Fibroblast of pulmonary artery (primary cell): ENCODE results near the gene MYBPHL.

Experiments used
- DNase-seq: peaks from one replicate; pipeline ENCODE4 v3.0.0-alpha.2; 2010; ENCODE audit warnings: low read depth
- H3K4me3 ChIP-seq: replicated peaks from 2 replicates; pipeline ENCODE4 v1.5.1; 2011; ENCODE audit warnings: low read depth, mild to moderate bottlenecking, control low read depth, low read length, moderate library complexity
- TF ChIP-seq, protein P1 (sequence below): IDR thresholded peaks from 2 replicates; pipeline ENCODE4 v1.5.1; 2011; ENCODE audit warnings: mild to moderate bottlenecking, control low read depth, low read length, inconsistent platforms; ENCODE audit errors: missing control alignments

MYBPHL gene

GRCh38 chr1:109258481-109259466 lies 48.0 kb downstream of the MYBPHL start:
- no peak overlapping the region for H3K4me3 ChIP-seq
- TF ChIP-seq, protein P1, sequence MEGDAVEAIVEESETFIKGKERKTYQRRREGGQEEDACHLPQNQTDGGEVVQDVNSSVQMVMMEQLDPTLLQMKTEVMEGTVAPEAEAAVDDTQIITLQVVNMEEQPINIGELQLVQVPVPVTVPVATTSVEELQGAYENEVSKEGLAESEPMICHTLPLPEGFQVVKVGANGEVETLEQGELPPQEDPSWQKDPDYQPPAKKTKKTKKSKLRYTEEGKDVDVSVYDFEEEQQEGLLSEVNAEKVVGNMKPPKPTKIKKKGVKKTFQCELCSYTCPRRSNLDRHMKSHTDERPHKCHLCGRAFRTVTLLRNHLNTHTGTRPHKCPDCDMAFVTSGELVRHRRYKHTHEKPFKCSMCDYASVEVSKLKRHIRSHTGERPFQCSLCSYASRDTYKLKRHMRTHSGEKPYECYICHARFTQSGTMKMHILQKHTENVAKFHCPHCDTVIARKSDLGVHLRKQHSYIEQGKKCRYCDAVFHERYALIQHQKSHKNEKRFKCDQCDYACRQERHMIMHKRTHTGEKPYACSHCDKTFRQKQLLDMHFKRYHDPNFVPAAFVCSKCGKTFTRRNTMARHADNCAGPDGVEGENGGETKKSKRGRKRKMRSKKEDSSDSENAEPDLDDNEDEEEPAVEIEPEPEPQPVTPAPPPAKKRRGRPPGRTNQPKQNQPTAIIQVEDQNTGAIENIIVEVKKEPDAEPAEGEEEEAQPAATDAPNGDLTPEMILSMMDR = no peak
- no peak for DNase-seq

- TF ChIP-seq, protein P1 = no peak
- no peak overlapping the region for H3K4me3 ChIP-seq
- DNase-seq = no peak
These were observed 49.0 kb downstream of the MYBPHL start for GRCh38 chr1:109257682-109258421.

GRCh38 chr1:109256971-109257681 lies 49.7 kb downstream of the MYBPHL start:
- no peak for DNase-seq
- no peak overlapping the region for H3K4me3 ChIP-seq
- TF ChIP-seq, protein P1 = no peak

DNA sequence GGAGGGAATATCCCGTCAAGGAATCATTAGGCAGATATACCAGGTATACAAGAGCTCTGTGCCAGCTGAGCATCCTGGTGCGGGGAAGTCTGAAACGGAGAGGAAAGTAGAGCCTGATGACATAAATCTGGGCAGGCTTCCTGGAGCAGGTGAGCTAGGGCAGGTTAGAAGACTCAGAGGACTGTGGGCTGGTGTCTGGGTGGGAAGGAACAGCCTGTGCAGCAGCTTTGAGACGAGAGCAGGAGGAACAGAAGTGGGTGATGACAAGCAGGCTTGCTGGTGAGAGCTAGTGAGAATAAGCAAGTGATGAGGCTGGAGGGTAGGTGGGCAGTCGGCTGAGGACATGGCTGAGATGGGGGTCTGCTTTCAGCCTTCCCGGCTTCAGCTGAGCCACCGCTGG lies 50.7 kb downstream of the MYBPHL start:
- H3K4me3 ChIP-seq = no peak overlapping the region
- TF ChIP-seq, protein P1 = no peak
- DNase-seq = no peak

DNA sequence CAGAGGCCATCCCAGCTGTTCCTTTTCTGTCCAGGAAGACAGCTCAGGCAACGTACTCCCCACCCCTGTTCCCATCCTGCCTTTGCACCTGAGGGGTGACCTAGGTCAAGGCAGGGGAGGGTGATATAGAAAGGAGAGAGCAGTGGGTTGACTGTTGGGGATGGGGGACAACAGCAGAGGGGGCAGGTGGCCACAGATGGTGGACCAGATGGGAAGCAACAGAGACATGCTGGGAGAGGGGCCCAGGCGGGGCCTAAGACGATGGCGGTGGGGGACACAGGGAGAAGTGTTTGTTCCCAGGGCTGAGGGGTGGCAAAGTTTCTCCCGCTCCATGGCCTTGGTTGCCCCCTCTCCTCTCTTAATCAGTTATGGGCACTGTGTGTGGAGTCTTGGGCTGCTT lies 51.1 kb downstream of the MYBPHL start:
- H3K4me3 ChIP-seq = no peak overlapping the region
- TF ChIP-seq, protein P1 = no peak
- DNase-seq = no peak

- H3K4me3 ChIP-seq = no peak overlapping the region
These were observed 51.6 kb downstream of the MYBPHL start for GRCh38 chr1:109255097-109255651.

More at GRCh38 chr1:109255097-109255651, 51.6 kb downstream of the MYBPHL start:
- TF ChIP-seq, protein P1 = no peak
- DNase-seq = no peak
